Endothelial cell of umbilical vein (primary cell): ENCODE measurements around the gene FHIP1B. TPM values are rescaled to one million over a fixed set of nuclear protein-coding genes. Genes with fewer than 3 reads are reported as not detected.

Experiments used
- BruUV-seq: library from RNA; stranded (reverse); fragments of 400-500 nt; replicated peaks from 2 replicates; lab custom pipeline; 2021; lab: Mats Ljungman, UMichigan
- CTCF ChIA-PET: fragments of 300-600, 350-600 bp; sonication (Branson Sonifier 250); formaldehyde crosslinking; loops from one replicate; lab custom pipeline; 2021; ENCODE audit warnings: antibody characterized with exemption, inconsistent platforms; lab: Charles Lee
- POLR2A ChIA-PET: fragments of 300-600, 350-600 bp; sonication (Branson Sonifier 250); formaldehyde crosslinking; loops from one replicate; lab custom pipeline; 2021; ENCODE audit warnings: antibody characterized with exemption, inconsistent platforms; lab: Charles Lee
- DNase-seq: peaks from one replicate; pipeline ENCODE4 v3.0.0-alpha.2; 2011; ENCODE audit warnings: low read depth, low spot score
- FAIRE-seq: peaks from 2 replicates; lab custom pipeline; 2011; peaks lifted over from hg19 to GRCh38; lab: Jason Lieb, UNC
- H2AFZ ChIP-seq: 2 replicates; pipeline ENCODE4 v1.6.0; 2012; ENCODE audit warnings: low read depth, low read length, control low read depth, inconsistent platforms
- H3K27ac ChIP-seq: 2 replicates; pipeline ENCODE4 v1.5.1; 2011; ENCODE audit warnings: low read depth, mild to moderate bottlenecking, control low read depth, low read length, moderate library complexity; ENCODE audit not compliant: insufficient read depth
- H3K27me3 ChIP-seq, 2 experiments: 2 replicates each; pipeline versions ENCODE4 v1.6.0 to v1.6.1; 2011; ENCODE audit warnings: low read length in 2 of 2, mixed read lengths in 1 of 2; ENCODE audit not compliant: control insufficient read depth in 2 of 2, insufficient read depth in 2 of 2
- H3K36me3 ChIP-seq, 2 experiments: 2 replicates in 1 of 2; 3 replicates in 1 of 2; pipeline ENCODE4 v1.5.1; 2011; ENCODE audit warnings: low read length in 2 of 2, mild to moderate bottlenecking in 1 of 2, moderate library complexity in 1 of 2; ENCODE audit not compliant: control insufficient read depth in 2 of 2, insufficient read depth in 2 of 2; ENCODE audit errors: extremely low read depth in 1 of 2
- H3K4me1 ChIP-seq: 3 replicates; pipeline ENCODE4 v1.5.1; 2011; ENCODE audit warnings: mild to moderate bottlenecking, low read length; ENCODE audit not compliant: control insufficient read depth, insufficient read depth; ENCODE audit errors: extremely low read depth
- H3K4me2 ChIP-seq: 2 replicates; pipeline ENCODE4 v1.6.1; 2011; ENCODE audit warnings: low read length, control low read depth, mixed read lengths; ENCODE audit not compliant: insufficient read depth
- H3K4me3 ChIP-seq, 3 experiments: fragments of 200-600 bp in 1 of 3; sonication (generic), shearing (Covaris generic) in 1 of 3; replicated peaks in 1 of 3; 2 replicates each; pipeline ENCODE4 v1.5.1; 2011 to 2016; ENCODE audit warnings: control low read depth in 3 of 3, low read length in 3 of 3, mild to moderate bottlenecking in 2 of 3, inconsistent platforms in 1 of 3, low read depth in 1 of 3, moderate library complexity in 1 of 3; ENCODE audit not compliant: insufficient read depth in 1 of 3
- H3K79me2 ChIP-seq: 2 replicates; pipeline ENCODE4 v1.6.0; 2012; ENCODE audit warnings: low read length, inconsistent platforms; ENCODE audit not compliant: control insufficient read depth, insufficient read depth
- H3K9ac ChIP-seq: replicated peaks from 2 replicates; pipeline ENCODE3; 2011; ENCODE audit warnings: low read length, control low read depth; ENCODE audit not compliant: insufficient read depth; ENCODE audit errors: extremely low read depth
- H3K9me1 ChIP-seq: replicated peaks from 3 replicates; pipeline ENCODE4 v1.6.0; 2011; ENCODE audit warnings: mild to moderate bottlenecking, low read length; ENCODE audit not compliant: control insufficient read depth, insufficient read depth; ENCODE audit errors: extremely low read depth
- H3K9me3 ChIP-seq: replicated peaks from 2 replicates; pipeline ENCODE4 v1.5.1; 2012; ENCODE audit warnings: low read length, inconsistent platforms; ENCODE audit not compliant: control insufficient read depth, insufficient read depth
- H4K20me1 ChIP-seq: replicated peaks from 2 replicates; pipeline ENCODE3; 2011; ENCODE audit warnings: mild to moderate bottlenecking, low read length; ENCODE audit not compliant: control insufficient read depth, insufficient read depth; ENCODE audit errors: extremely low read depth
- CTCF ChIP-seq, 2 donors: IDR thresholded peaks; 1 replicate in 1 of 2; 2 replicates in 1 of 2; pipeline ENCODE4 v1.5.1; 2011; ENCODE audit warnings: low read length in 2 of 2, mild to moderate bottlenecking in 2 of 2, moderate library complexity in 2 of 2, control low read depth in 1 of 2, inconsistent platforms in 1 of 2, low read depth in 1 of 2; ENCODE audit not compliant: insufficient read depth in 1 of 2; ENCODE audit errors: extremely low read depth in 1 of 2
- EZH2 ChIP-seq: IDR thresholded peaks from 2 replicates; pipeline ENCODE4 v1.6.1; 2012; ENCODE audit warnings: borderline replicate concordance, low read depth, mild to moderate bottlenecking, moderate library complexity, low read length, inconsistent platforms; ENCODE audit not compliant: severe bottlenecking
- FOS ChIP-seq: IDR thresholded peaks from 2 replicates; pipeline ENCODE4 v1.6.1; 2011; ENCODE audit warnings: mild to moderate bottlenecking, low read length, moderate library complexity, borderline replicate concordance; ENCODE audit not compliant: insufficient read depth
- GATA2 ChIP-seq: IDR thresholded peaks from 2 replicates; pipeline ENCODE4 v1.7.0; 2011; ENCODE audit warnings: low read depth, mild to moderate bottlenecking, moderate library complexity, mixed read lengths, low read length; ENCODE audit not compliant: insufficient read length, insufficient read depth
- JUN ChIP-seq: IDR thresholded peaks from 2 replicates; pipeline ENCODE4 v1.6.1; 2011; ENCODE audit warnings: borderline replicate concordance, low read depth; ENCODE audit not compliant: insufficient read length, insufficient read depth
- MYC ChIP-seq: IDR thresholded peaks from one replicate; pipeline ENCODE4 v1.6.1; 2011; ENCODE audit warnings: mild to moderate bottlenecking, low read depth, low read length
- POLR2A ChIP-seq: IDR thresholded peaks from 2 replicates; pipeline ENCODE4 v1.6.1; 2012; ENCODE audit warnings: low read depth, mild to moderate bottlenecking, control low read depth, low read length
- POLR2AphosphoS5 ChIP-seq: IDR thresholded peaks from 2 replicates; pipeline ENCODE4 v1.6.1; 2012; ENCODE audit warnings: low read depth, mild to moderate bottlenecking, control low read depth, low read length, moderate library complexity; ENCODE audit not compliant: insufficient read depth
- dilution Hi-C: fragments of 300-500 bp; cut with MboI; formaldehyde crosslinking; loops from one replicate; pipeline ENCODE4 v1.15.0; 2019; ENCODE audit warnings: low sequenced_read_pairs; ENCODE audit not compliant: extremely low pct_ligation_motif_present
- intact Hi-C: fragments of 100-400 bp; cut with micrococcal nuclease; formaldehyde crosslinking; loops from one replicate; pipeline ENCODE4 v1.10.0; 2022
- polyA plus RNA-seq, 4 experiments: library from polyadenylated mRNA; depleted of rRNA in 3 of 4; stranded (reverse) in 3 of 4; unstranded in 1 of 4; fragments of >200 nt; gene quantifications; 2 replicates each; pipeline versions ENCODE4 v1.2.1 to v1.2.3, GENCODE V29; 2011 to 2012; ENCODE audit warnings: missing spikeins in 1 of 4
- total RNA-seq: library from RNA; stranded (reverse); gene quantifications from 2 replicates; pipeline ENCODE4 v1.2.3, GENCODE V29; 2021
- TF ChIP-seq, protein P1 (sequence below): IDR thresholded peaks from 2 replicates; pipeline ENCODE4 v1.6.1; 2011; ENCODE audit not compliant: insufficient read depth, insufficient read length

The FHIP1B gene
- total and polyA plus RNA-seq, 2 donors (not counting 3 experiments of a cell fraction or from before 2014, with no cell fraction given), result 21.3 to 50.1 TPM

GRCh38 chr11:6229911-6230310, 4.5 kb downstream of the FHIP1B start:
- Histone ChIP-seq H3K27ac (no peak overlapping the region), H3K4me2 (no peak overlapping the region), H3K9me1 (no peaks in the 10 kb centered on the region), H3K4me1 (peaks cover 8% of the 10 kb centered on the region), H2AFZ (no peak overlapping the region), H3K4me3 (no peak overlapping the region), H3K9me3 (no peaks in the 10 kb centered on the region), H3K79me2 (peaks cover 36% of the 10 kb centered on the region), H3K36me3 (no peaks in the 10 kb centered on the region), H3K27me3 (no peaks in the 10 kb centered on the region), H3K9ac (no peak overlapping the region), H4K20me1 (no peaks in the 10 kb centered on the region)
- ChIA-PET POLR2A (no interaction called here), CTCF (interaction anchor here (1.1 kb wide), 2 partner anchors 9 to 52 kb away, joined by 3 read pairs; no protein-coding TSS in a partner anchor)
- intact Hi-C loops (loop anchor here (5.0 to 10.0 kb wide), 3 partner anchors 242 to 1625 kb away; partner anchors contain the start of genes TRIM3, TRIM6 and TRIM68), dilution Hi-C loops (no loop called here)
- no TSS peak for BruUV-seq
- FAIRE-seq, result no peak
- DNase-seq, result no peak
- no peak for TF ChIP-seq GATA2
- TF ChIP-seq JUN, result no peak
- TF ChIP-seq, protein P1, sequence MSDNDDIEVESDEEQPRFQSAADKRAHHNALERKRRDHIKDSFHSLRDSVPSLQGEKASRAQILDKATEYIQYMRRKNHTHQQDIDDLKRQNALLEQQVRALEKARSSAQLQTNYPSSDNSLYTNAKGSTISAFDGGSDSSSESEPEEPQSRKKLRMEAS, result no peak
- no peak for TF ChIP-seq EZH2
- no peak for TF ChIP-seq FOS
- TF ChIP-seq POLR2A, result no peak
- TF ChIP-seq MYC, result no peak
- no peak for TF ChIP-seq POLR2AphosphoS5
- no peak for TF ChIP-seq CTCF (IDR thresholded peaks at IDR 0.05; ENCODE audit: extremely low read depth in 1 of 2, insufficient read depth in 1 of 2, low read depth in 1 of 2, low read length in 2 of 2)
